Ovary (tissue), 9 donors: ENCODE results near the gene SMAD4. TPM values are rescaled to one million over a fixed set of nuclear protein-coding genes. Genes with fewer than 3 reads are reported as not detected.

Experiments
- DNase-seq, 5 donors: peaks; one replicate each; pipeline ENCODE4 v3.0.0-alpha.2; 2019 to 2020
- H3K27ac ChIP-seq, 2 donors: fragments of 200-600 bp; one replicate each; pipeline versions ENCODE4 v1.5.1 to v1.8.0; 2019 to 2022
- H3K27me3 ChIP-seq: fragments of 200-600 bp; one replicate; pipeline ENCODE4 v1.8.0; 2022
- H3K36me3 ChIP-seq: fragments of 200-600 bp; sonication (generic); one replicate; pipeline ENCODE4 v1.5.1; 2019
- H3K4me1 ChIP-seq: one replicate; pipeline ENCODE4 v1.8.1; 2013; ENCODE audit warnings: mild to moderate bottlenecking, moderate library complexity; ENCODE audit not compliant: insufficient read depth
- H3K4me3 ChIP-seq: fragments of 200-600 bp; sonication (generic); one replicate; pipeline ENCODE4 v1.5.1; 2017
- H3K9me3 ChIP-seq, 2 donors: fragments of 200-600 bp in 1 of 2; sonication (generic) in 1 of 2; one replicate each; pipeline versions ENCODE4 v1.5.1 to v1.8.1; 2013 to 2019; ENCODE audit warnings: mild to moderate bottlenecking in 1 of 2, moderate library complexity in 1 of 2
- EP300 ChIP-seq: sonication (generic); formaldehyde crosslinking; IDR thresholded peaks from one replicate; pipeline ENCODE4 v1.6.1; 2017; ENCODE audit warnings: antibody characterized with exemption
- POLR2A ChIP-seq: fragments of 450-650 bp; IDR thresholded peaks from one replicate; pipeline ENCODE4 v1.6.1; 2017; ENCODE audit warnings: antibody characterized with exemption, mild to moderate bottlenecking, moderate library complexity
- WGBS, 3 donors: extraction: QIAGEN DNeasy Blood & Tissue Kit in 1 of 3; methylation state at CpG; one replicate each; pipeline versions ENCODE4 v1.1.5 to v1.1.7; 2013 to 2017; 5-methylcytosine and 5-hydroxymethylcytosine counted together
- intact Hi-C, 4 donors: fragments of 100-400 bp; cut with DNase I; formaldehyde crosslinking; loops; one replicate each; pipeline versions ENCODE4 v1.11.0 to v1.15.1; 2022 to 2023
- polyA plus RNA-seq, 2 donors: library from polyadenylated mRNA; stranded (reverse); fragments of 200-250 nt in 1 of 2; fragments of 350-450 nt in 1 of 2; fragmentation: Illumina TruSeq in 1 of 2; extraction: RNeasy Lipid Tissue Mini Kit (QIAGEN cat#74804) in 1 of 2; gene quantifications; one replicate each; pipeline ENCODE4 v1.2.3, GENCODE V29; 2013 to 2014
- total RNA-seq, 7 donors: library from RNA; depleted of rRNA in 2 of 7; stranded (reverse); fragments of >200 nt in 2 of 7; fragmentation: NEBNext Ultra II Directional in 3 of 7; extraction: Animal tissue kit (Norgen Biotek cat#: 25700) in 3 of 7; gene quantifications; one replicate each; pipeline versions ENCODE4 v1.1.0 to v1.2.4, GENCODE V29; 2016 to 2023
- TF ChIP-seq, protein P1 (sequence below), 3 donors: fragments of 450-650 bp in 2 of 3; fragments of 200-600 bp in 1 of 3; IDR thresholded peaks; one replicate each; pipeline versions ENCODE4 v1.5.1 to v1.8.0; 2016 to 2022; ENCODE audit warnings: antibody characterized with exemption in 3 of 3, mild to moderate bottlenecking in 1 of 3
- donor health status: DM: no; HTN: no; CAD: no; lungs with moderate emphysema.
- donor health status: DM: no; HTN: no; CAD: no.
- donor health status: Bipolar disorder and iron deficiency.
- donor health status: DM: yes; HTN: yes; CAD: no.
- donor health status: DM: no; HTN: no; CAD: no.
- donor health status: DM: yes; HTN: yes; CAD: no.

The SMAD4 gene
- total and polyA plus RNA-seq, 9 donors = 38.5 to 159 (median 125) TPM

DNA sequence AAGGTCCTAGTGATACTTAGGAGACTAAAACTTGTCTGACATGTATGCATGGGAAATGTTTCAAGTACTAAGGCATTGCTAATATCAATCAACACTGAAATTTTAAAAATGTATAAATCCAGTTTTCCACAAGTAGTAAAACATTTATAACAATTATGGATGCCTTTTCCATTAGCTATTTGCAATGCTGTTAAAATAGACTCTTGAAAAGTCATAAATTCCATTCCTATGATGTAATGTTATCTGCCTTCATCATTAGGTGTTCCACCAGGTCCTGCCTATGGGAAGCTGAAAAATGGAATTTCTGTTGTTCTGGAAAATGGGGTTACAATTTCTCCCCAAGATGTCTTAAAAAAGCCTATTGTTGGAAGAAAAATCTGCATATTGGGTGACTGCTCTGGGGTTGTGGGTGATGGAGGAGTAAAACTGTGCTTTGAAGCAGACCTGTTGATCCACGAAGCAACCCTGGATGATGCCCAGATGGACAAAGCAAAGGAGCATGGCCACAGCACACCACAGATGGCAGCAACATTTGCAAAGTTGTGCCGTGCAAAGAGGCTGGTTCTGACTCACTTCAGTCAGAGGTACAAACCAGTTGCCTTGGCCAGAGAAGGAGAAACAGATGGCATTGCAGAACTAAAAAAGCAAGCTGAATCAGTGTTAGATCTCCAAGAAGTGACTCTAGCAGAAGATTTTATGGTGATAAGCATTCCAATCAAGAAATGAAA is 43.5 kb upstream of the SMAD4 start:
- intact Hi-C loops = no loop called here
- H3K27ac ChIP-seq = no peak overlapping the region
- DNase-seq = no peak
- 86 to 88% (median 86%) methylated on average over 2 of the region's 2 CpGs for WGBS, 3 donors
- H3K27me3 ChIP-seq = no peaks in the 10 kb centered on the region
- H3K9me3 ChIP-seq = no peaks in the 10 kb centered on the region
- H3K4me3 ChIP-seq = no peak overlapping the region
- TF ChIP-seq, protein P1, sequence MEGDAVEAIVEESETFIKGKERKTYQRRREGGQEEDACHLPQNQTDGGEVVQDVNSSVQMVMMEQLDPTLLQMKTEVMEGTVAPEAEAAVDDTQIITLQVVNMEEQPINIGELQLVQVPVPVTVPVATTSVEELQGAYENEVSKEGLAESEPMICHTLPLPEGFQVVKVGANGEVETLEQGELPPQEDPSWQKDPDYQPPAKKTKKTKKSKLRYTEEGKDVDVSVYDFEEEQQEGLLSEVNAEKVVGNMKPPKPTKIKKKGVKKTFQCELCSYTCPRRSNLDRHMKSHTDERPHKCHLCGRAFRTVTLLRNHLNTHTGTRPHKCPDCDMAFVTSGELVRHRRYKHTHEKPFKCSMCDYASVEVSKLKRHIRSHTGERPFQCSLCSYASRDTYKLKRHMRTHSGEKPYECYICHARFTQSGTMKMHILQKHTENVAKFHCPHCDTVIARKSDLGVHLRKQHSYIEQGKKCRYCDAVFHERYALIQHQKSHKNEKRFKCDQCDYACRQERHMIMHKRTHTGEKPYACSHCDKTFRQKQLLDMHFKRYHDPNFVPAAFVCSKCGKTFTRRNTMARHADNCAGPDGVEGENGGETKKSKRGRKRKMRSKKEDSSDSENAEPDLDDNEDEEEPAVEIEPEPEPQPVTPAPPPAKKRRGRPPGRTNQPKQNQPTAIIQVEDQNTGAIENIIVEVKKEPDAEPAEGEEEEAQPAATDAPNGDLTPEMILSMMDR (IDR thresholded peaks at IDR 0.05) = no peak
- TF ChIP-seq POLR2A = no peak
- no peak for TF ChIP-seq EP300
- peaks cover 4% of the 10 kb centered on the region for H3K4me1 ChIP-seq
- H3K36me3 ChIP-seq = no peaks in the 10 kb centered on the region

GRCh38 chr18:50987261-50987660 is 42.8 kb upstream of the SMAD4 start:
- H3K4me1 ChIP-seq = peaks cover 4% of the 10 kb centered on the region
- no peaks in the 10 kb centered on the region for H3K27me3 ChIP-seq
- no peak for DNase-seq
- intact Hi-C loops = no loop called here
- H3K9me3 ChIP-seq = no peaks in the 10 kb centered on the region
- H3K27ac ChIP-seq = no peak overlapping the region
- TF ChIP-seq, protein P1 (IDR thresholded peaks at IDR 0.05) = no peak
- TF ChIP-seq EP300 (no peak), POLR2A (no peak)
- H3K4me3 ChIP-seq = no peak overlapping the region
- 29 to 39% (median 29%) methylated on average over 2 of the region's 2 CpGs for WGBS, 3 donors
- H3K36me3 ChIP-seq = no peaks in the 10 kb centered on the region

- no peak overlapping the region for H3K4me3 ChIP-seq
- H3K27me3 ChIP-seq = no peaks in the 10 kb centered on the region
- TF ChIP-seq, protein P1 (IDR thresholded peaks at IDR 0.05) = no peak
- no peak for TF ChIP-seq EP300
- no peak for TF ChIP-seq POLR2A
- intact Hi-C loops = no loop called here
- H3K27ac ChIP-seq = no peak overlapping the region
- H3K36me3 ChIP-seq = no peaks in the 10 kb centered on the region
- DNase-seq = no peak
- no peaks in the 10 kb centered on the region for H3K4me1 ChIP-seq
- WGBS, 3 donors = 93 to 96% (median 93%) methylated on average over 3 of the region's 3 CpGs
- H3K9me3 ChIP-seq = no peaks in the 10 kb centered on the region
Measured at GRCh38 chr18:50989711-50990110, 40.3 kb upstream of the SMAD4 start.

- intact Hi-C loops = no loop called here
- no peaks in the 10 kb centered on the region for H3K9me3 ChIP-seq
- H3K27me3 ChIP-seq = no peaks in the 10 kb centered on the region
- no peak overlapping the region for H3K27ac ChIP-seq
- TF ChIP-seq POLR2A (no peak), EP300 (no peak)
- TF ChIP-seq, protein P1 (IDR thresholded peaks at IDR 0.05) = no peak
- H3K36me3 ChIP-seq = no peaks in the 10 kb centered on the region
- H3K4me1 ChIP-seq = no peaks in the 10 kb centered on the region
- WGBS, 3 donors = 41 to 54% (median 43%) methylated on average over 3 of the region's 3 CpGs
- H3K4me3 ChIP-seq = no peak overlapping the region
- DNase-seq = no peak
Measured at GRCh38 chr18:50992351-50992762, 37.7 kb upstream of the SMAD4 start.
